Smooth muscle cell (in vitro differentiated cells): Measurements from ENCODE around the gene CCDC192. TPM values are rescaled to one million over a fixed set of nuclear protein-coding genes. Genes with fewer than 3 reads are reported as not detected.

ENCODE experiments used
- DNase-seq: peaks from one replicate; lab custom pipeline; 2025; ENCODE audit not compliant: unreplicated experiment; lab: John Stamatoyannopoulos, UW
- H2AFZ ChIP-seq: fragments of 200-600 bp; sonication (generic); 2 replicates; pipeline ENCODE4 v1.6.0; 2016; ENCODE audit warnings: antibody characterized with exemption, low read depth, mild to moderate bottlenecking
- H3F3A ChIP-seq: fragments of 200-600 bp; sonication (generic); 2 replicates; pipeline ENCODE4 v1.6.0; 2017; ENCODE audit warnings: antibody characterized with exemption, low read depth
- H3K27ac ChIP-seq: fragments of 200-600 bp; sonication (generic); 2 replicates; pipeline ENCODE4 v1.5.1; 2016; ENCODE audit warnings: low read depth, mild to moderate bottlenecking
- H3K27me3 ChIP-seq: fragments of 200-600 bp; sonication (generic); 2 replicates; pipeline ENCODE4 v1.6.1; 2016; ENCODE audit warnings: low read depth, mild to moderate bottlenecking
- H3K36me3 ChIP-seq: fragments of 200-600 bp; sonication (generic); 2 replicates; pipeline ENCODE4 v1.5.1; 2016; ENCODE audit warnings: low read depth
- H3K4me1 ChIP-seq: fragments of 200-600 bp; sonication (generic); 2 replicates; pipeline ENCODE4 v1.5.1; 2016; ENCODE audit warnings: low read depth
- H3K4me2 ChIP-seq: fragments of 200-600 bp; sonication (generic); 2 replicates; pipeline ENCODE4 v1.6.0; 2016; ENCODE audit warnings: mild to moderate bottlenecking
- H3K4me3 ChIP-seq: fragments of 200-600 bp; sonication (generic); 2 replicates; pipeline ENCODE4 v1.5.1; 2016; ENCODE audit warnings: mild to moderate bottlenecking
- H3K79me2 ChIP-seq: fragments of 200-600 bp; sonication (generic); 2 replicates; pipeline ENCODE4 v1.6.0; 2016; ENCODE audit warnings: low read depth, mild to moderate bottlenecking
- H3K9ac ChIP-seq: fragments of 200-600 bp; sonication (generic); 2 replicates; pipeline ENCODE4 v1.6.0; 2016; ENCODE audit warnings: low read depth
- H3K9me3 ChIP-seq: fragments of 200-600 bp; sonication (generic); replicated peaks from 2 replicates; pipeline ENCODE4 v1.5.1; 2016; ENCODE audit warnings: low read depth
- H4K20me1 ChIP-seq: fragments of 200-600 bp; sonication (generic); 2 replicates; pipeline ENCODE4 v1.6.0; 2016; ENCODE audit warnings: low read depth
- CTCF ChIP-seq: fragments of 200-600 bp; sonication (generic); IDR thresholded peaks from 2 replicates; pipeline ENCODE4 v1.5.1; 2017; ENCODE audit warnings: borderline replicate concordance, mild to moderate bottlenecking, antibody characterized with exemption; ENCODE audit not compliant: insufficient read depth, poor library complexity, severe bottlenecking
- WGBS: methylation state at CpG from one replicate; pipeline ENCODE4 v1.1.7; 2016; ENCODE audit warnings: low lambda C conversion rate; 5-methylcytosine and 5-hydroxymethylcytosine counted together
- polyA plus RNA-seq: library from polyadenylated mRNA; unstranded; fragments of >200 nt; fragmentation: Nextera tagmentation; extraction: Ambion mirVana; gene quantifications from 2 replicates; pipeline ENCODE4 v1.2.1, GENCODE V29; 2016
- total RNA-seq: library from RNA; depleted of rRNA; stranded (reverse); fragments of >200 nt; gene quantifications from 2 replicates; pipeline ENCODE4 v1.2.3, GENCODE V29; 2014

The CCDC192 gene
- total and polyA plus RNA-seq, 2 experiments from 2014 or later = not detected

- DNase-seq = no peak
- H3K9ac ChIP-seq = no peak overlapping the region
- H3K27me3 ChIP-seq = peaks cover 8% of the 10 kb centered on the region
- H3K9me3 ChIP-seq = no peaks in the 10 kb centered on the region
- TF ChIP-seq CTCF = no peak
- no peak overlapping the region for H3K4me3 ChIP-seq
- H3K27ac ChIP-seq = no peak overlapping the region
- no peak overlapping the region for H3K4me2 ChIP-seq
- H3F3A ChIP-seq = no peaks in the 10 kb centered on the region
- no peaks in the 10 kb centered on the region for H3K79me2 ChIP-seq
- H3K36me3 ChIP-seq = no peaks in the 10 kb centered on the region
- no peak overlapping the region for H2AFZ ChIP-seq
- WGBS = 89% methylated on average over 2 of the region's 2 CpGs
- H3K4me1 ChIP-seq = no peaks in the 10 kb centered on the region
- no peaks in the 10 kb centered on the region for H4K20me1 ChIP-seq
Observed at GRCh38 chr5:127907907-127908306, 204.7 kb downstream of the CCDC192 start.

- no peak for DNase-seq
- peaks cover 8% of the 10 kb centered on the region for H3K27me3 ChIP-seq
- 15% methylated on average over 3 of the region's 3 CpGs for WGBS
- no peak overlapping the region for H2AFZ ChIP-seq
- H3K79me2 ChIP-seq = no peaks in the 10 kb centered on the region
- no peak overlapping the region for H3K4me2 ChIP-seq
- H3K9me3 ChIP-seq = no peaks in the 10 kb centered on the region
- H4K20me1 ChIP-seq = no peaks in the 10 kb centered on the region
- no peaks in the 10 kb centered on the region for H3F3A ChIP-seq
- H3K27ac ChIP-seq = no peak overlapping the region
- H3K36me3 ChIP-seq = no peaks in the 10 kb centered on the region
- H3K9ac ChIP-seq = no peak overlapping the region
- H3K4me3 ChIP-seq = no peak overlapping the region
- H3K4me1 ChIP-seq = no peaks in the 10 kb centered on the region
- peak; percentile 39 for TF ChIP-seq CTCF
Observed at GRCh38 chr5:127909066-127909465, 205.9 kb downstream of the CCDC192 start.

GRCh38 chr5:127909821-127910220, 206.6 kb downstream of the CCDC192 start:
- DNase-seq = no peak
- WGBS = 86% methylated on average over 1 of the region's 1 CpG

More at GRCh38 chr5:127909821-127910220, 206.6 kb downstream of the CCDC192 start:
- no peak overlapping the region for H3K9ac ChIP-seq
- no peak for TF ChIP-seq CTCF
- no peaks in the 10 kb centered on the region for H3K9me3 ChIP-seq
- H3F3A ChIP-seq = no peaks in the 10 kb centered on the region
- no peak overlapping the region for H3K4me2 ChIP-seq
- no peaks in the 10 kb centered on the region for H4K20me1 ChIP-seq
- H2AFZ ChIP-seq = no peak overlapping the region
- peaks cover 8% of the 10 kb centered on the region for H3K27me3 ChIP-seq
- H3K36me3 ChIP-seq = no peaks in the 10 kb centered on the region
- no peaks in the 10 kb centered on the region for H3K79me2 ChIP-seq
- no peak overlapping the region for H3K27ac ChIP-seq
- no peaks in the 10 kb centered on the region for H3K4me1 ChIP-seq
- H3K4me3 ChIP-seq = no peak overlapping the region
